ENCODE data around the gene CNOT6.
"Not testable (repeated sequence)": the region's sequence is repeated elsewhere in the genome, so short reads cannot be mapped to it uniquely, and the experiment has no call there.

The CNOT6 gene

GRCh38 chr5:180521591-180521990, 27.4 kb downstream of the CNOT6 start:
- DNase-seq = no peak

GRCh38 chr5:180522330-180522729, 28.2 kb downstream of the CNOT6 start:
- DNase-seq = no peak

- no peak for DNase-seq
Measured at GRCh38 chr5:180523629-180524466, 29.7 kb downstream of the CNOT6 start.

GRCh38 chr5:180525399-180525798, 31.2 kb downstream of the CNOT6 start:
- no peak for DNase-seq

- no peak for DNase-seq
Measured at GRCh38 chr5:180526269-180526668, 32.1 kb downstream of the CNOT6 start.

GRCh38 chr5:180527659-180528058, 33.5 kb downstream of the CNOT6 start:
- no peak for DNase-seq

- not testable (repeated sequence) for DNase-seq
Measured at GRCh38 chr5:180531036-180531585, 36.9 kb downstream of the CNOT6 start.

- no peak for DNase-seq
Measured at GRCh38 chr5:180532268-180532667, 38.1 kb downstream of the CNOT6 start.

- DNase-seq = no peak
Measured at GRCh38 chr5:180533845-180534244, 39.7 kb downstream of the CNOT6 start.

- no peak for DNase-seq
Measured at GRCh38 chr5:180535573-180535972, 41.4 kb downstream of the CNOT6 start.

GRCh38 chr5:180540050-180540694, 46.0 kb downstream of the CNOT6 start:
- no peak for DNase-seq

- DNase-seq = no peak
Measured at GRCh38 chr5:180541710-180542109, 47.5 kb downstream of the CNOT6 start.

- DNase-seq = no peak
Measured at GRCh38 chr5:180545248-180545647, 51.1 kb downstream of the CNOT6 start.

GRCh38 chr5:180548563-180548962, 54.4 kb downstream of the CNOT6 start:
- DNase-seq = no peak

GRCh38 chr5:180553530-180553929, 59.4 kb downstream of the CNOT6 start:
- DNase-seq = no peak

GRCh38 chr5:180555168-180555921, 61.2 kb downstream of the CNOT6 start:
- DNase-seq = no peak

- DNase-seq = no peak
Measured at GRCh38 chr5:180557217-180557809, 63.1 kb downstream of the CNOT6 start.

- no peak for DNase-seq
Measured at GRCh38 chr5:180558232-180558631, 64.1 kb downstream of the CNOT6 start.

GRCh38 chr5:180563994-180564393, 69.8 kb downstream of the CNOT6 start:
- no peak for DNase-seq

- no peak for DNase-seq
Measured at GRCh38 chr5:180568914-180569313, 74.7 kb downstream of the CNOT6 start.

GRCh38 chr5:180575571-180575970, 81.4 kb downstream of the CNOT6 start:
- DNase-seq = no peak

GRCh38 chr5:180580681-180581080, 86.5 kb downstream of the CNOT6 start:
- DNase-seq = no peak

- no peak for DNase-seq
Measured at GRCh38 chr5:180583738-180584137, 89.6 kb downstream of the CNOT6 start.

Measured in right forelimb (tissue), 1 donor.